Smooth muscle cell (in vitro differentiated cells): ENCODE results near the gene PUSL1. TPM values are rescaled to one million over a fixed set of nuclear protein-coding genes. Genes with fewer than 3 reads are reported as not detected.
A peak's percentile ranks its signal among the peaks of the same experiment; 100 is the strongest.

Source experiments
- DNase-seq: peaks from one replicate; lab custom pipeline; 2025; ENCODE audit not compliant: unreplicated experiment; lab: John Stamatoyannopoulos, UW
- H2AFZ ChIP-seq: fragments of 200-600 bp; sonication (generic); 2 replicates; pipeline ENCODE4 v1.6.0; 2016; ENCODE audit warnings: antibody characterized with exemption, low read depth, mild to moderate bottlenecking
- H3F3A ChIP-seq: fragments of 200-600 bp; sonication (generic); 2 replicates; pipeline ENCODE4 v1.6.0; 2017; ENCODE audit warnings: antibody characterized with exemption, low read depth
- H3K27ac ChIP-seq: fragments of 200-600 bp; sonication (generic); 2 replicates; pipeline ENCODE4 v1.5.1; 2016; ENCODE audit warnings: low read depth, mild to moderate bottlenecking
- H3K27me3 ChIP-seq: fragments of 200-600 bp; sonication (generic); 2 replicates; pipeline ENCODE4 v1.6.1; 2016; ENCODE audit warnings: low read depth, mild to moderate bottlenecking
- H3K36me3 ChIP-seq: fragments of 200-600 bp; sonication (generic); 2 replicates; pipeline ENCODE4 v1.5.1; 2016; ENCODE audit warnings: low read depth
- H3K4me1 ChIP-seq: fragments of 200-600 bp; sonication (generic); 2 replicates; pipeline ENCODE4 v1.5.1; 2016; ENCODE audit warnings: low read depth
- H3K4me2 ChIP-seq: fragments of 200-600 bp; sonication (generic); 2 replicates; pipeline ENCODE4 v1.6.0; 2016; ENCODE audit warnings: mild to moderate bottlenecking
- H3K4me3 ChIP-seq: fragments of 200-600 bp; sonication (generic); 2 replicates; pipeline ENCODE4 v1.5.1; 2016; ENCODE audit warnings: mild to moderate bottlenecking
- H3K79me2 ChIP-seq: fragments of 200-600 bp; sonication (generic); 2 replicates; pipeline ENCODE4 v1.6.0; 2016; ENCODE audit warnings: low read depth, mild to moderate bottlenecking
- H3K9ac ChIP-seq: fragments of 200-600 bp; sonication (generic); 2 replicates; pipeline ENCODE4 v1.6.0; 2016; ENCODE audit warnings: low read depth
- H3K9me3 ChIP-seq: fragments of 200-600 bp; sonication (generic); replicated peaks from 2 replicates; pipeline ENCODE4 v1.5.1; 2016; ENCODE audit warnings: low read depth
- H4K20me1 ChIP-seq: fragments of 200-600 bp; sonication (generic); 2 replicates; pipeline ENCODE4 v1.6.0; 2016; ENCODE audit warnings: low read depth
- CTCF ChIP-seq: fragments of 200-600 bp; sonication (generic); IDR thresholded peaks from 2 replicates; pipeline ENCODE4 v1.5.1; 2017; ENCODE audit warnings: borderline replicate concordance, mild to moderate bottlenecking, antibody characterized with exemption; ENCODE audit not compliant: insufficient read depth, poor library complexity, severe bottlenecking
- WGBS: methylation state at CpG from one replicate; pipeline ENCODE4 v1.1.7; 2016; ENCODE audit warnings: low lambda C conversion rate; 5-methylcytosine and 5-hydroxymethylcytosine counted together
- polyA plus RNA-seq: library from polyadenylated mRNA; unstranded; fragments of >200 nt; fragmentation: Nextera tagmentation; extraction: Ambion mirVana; gene quantifications from 2 replicates; pipeline ENCODE4 v1.2.1, GENCODE V29; 2016
- total RNA-seq: library from RNA; depleted of rRNA; stranded (reverse); fragments of >200 nt; gene quantifications from 2 replicates; pipeline ENCODE4 v1.2.3, GENCODE V29; 2014

Gene PUSL1
- total and polyA plus RNA-seq, 2 experiments from 2014 or later: 16.7 to 31.4 TPM

- Histone ChIP-seq H3K79me2 (peaks cover 59% of the 10 kb centered on the region), H3K27ac (peak overlapping the region; percentile 48), H3K9ac (no peak overlapping the region), H2AFZ (no peak overlapping the region), H3K27me3 (no peaks in the 10 kb centered on the region), H4K20me1 (peaks cover 71% of the 10 kb centered on the region), H3K9me3 (no peaks in the 10 kb centered on the region), H3F3A (peaks cover 21% of the 10 kb centered on the region), H3K4me1 (peaks cover 33% of the 10 kb centered on the region), H3K36me3 (no peaks in the 10 kb centered on the region), H3K4me2 (peak overlapping the region; percentile 68), H3K4me3 (no peak overlapping the region)
- DNase-seq: no peak
- TF ChIP-seq CTCF: no peak
- 61% methylated on average over 28 of the region's 29 CpGs for WGBS
Measured at GRCh38 chr1:1351511-1352427, 43.4 kb downstream of the PUSL1 start.

- Histone ChIP-seq H3F3A (peaks cover 21% of the 10 kb centered on the region), H3K4me2 (peak overlapping the region; percentile 68), H3K79me2 (peaks cover 59% of the 10 kb centered on the region), H3K27me3 (no peaks in the 10 kb centered on the region), H4K20me1 (peaks cover 70% of the 10 kb centered on the region), H3K9ac (no peak overlapping the region), H3K4me1 (peaks cover 31% of the 10 kb centered on the region), H3K36me3 (no peaks in the 10 kb centered on the region), H3K27ac (peak overlapping the region; percentile 48), H3K9me3 (no peaks in the 10 kb centered on the region), H2AFZ (no peak overlapping the region), H3K4me3 (no peak overlapping the region)
- no peak for DNase-seq
- no peak for TF ChIP-seq CTCF
- WGBS: 57% methylated on average over 5 of the region's 5 CpGs
Measured at GRCh38 chr1:1352786-1353388, 44.5 kb downstream of the PUSL1 start.

- peaks cover 53% of the 10 kb centered on the region for H3K79me2 ChIP-seq
- no peak overlapping the region for H3K4me2 ChIP-seq
- peaks cover 21% of the 10 kb centered on the region for H3F3A ChIP-seq
- H3K4me1 ChIP-seq: peaks cover 26% of the 10 kb centered on the region
- no peak for TF ChIP-seq CTCF
- no peaks in the 10 kb centered on the region for H3K9me3 ChIP-seq
- H3K9ac ChIP-seq: no peak overlapping the region
- peaks cover 63% of the 10 kb centered on the region for H4K20me1 ChIP-seq
- H3K4me3 ChIP-seq: no peak overlapping the region
- DNase-seq: no peak
- H3K27ac ChIP-seq: peak overlapping the region; percentile 2
- H2AFZ ChIP-seq: no peak overlapping the region
- H3K36me3 ChIP-seq: no peaks in the 10 kb centered on the region
- WGBS: 81% methylated on average over 20 of the region's 28 CpGs
- H3K27me3 ChIP-seq: no peaks in the 10 kb centered on the region
Measured at GRCh38 chr1:1353389-1354151, 45.2 kb downstream of the PUSL1 start.
